Measurements from ENCODE around the gene KLHL17.

The KLHL17 gene

DNA sequence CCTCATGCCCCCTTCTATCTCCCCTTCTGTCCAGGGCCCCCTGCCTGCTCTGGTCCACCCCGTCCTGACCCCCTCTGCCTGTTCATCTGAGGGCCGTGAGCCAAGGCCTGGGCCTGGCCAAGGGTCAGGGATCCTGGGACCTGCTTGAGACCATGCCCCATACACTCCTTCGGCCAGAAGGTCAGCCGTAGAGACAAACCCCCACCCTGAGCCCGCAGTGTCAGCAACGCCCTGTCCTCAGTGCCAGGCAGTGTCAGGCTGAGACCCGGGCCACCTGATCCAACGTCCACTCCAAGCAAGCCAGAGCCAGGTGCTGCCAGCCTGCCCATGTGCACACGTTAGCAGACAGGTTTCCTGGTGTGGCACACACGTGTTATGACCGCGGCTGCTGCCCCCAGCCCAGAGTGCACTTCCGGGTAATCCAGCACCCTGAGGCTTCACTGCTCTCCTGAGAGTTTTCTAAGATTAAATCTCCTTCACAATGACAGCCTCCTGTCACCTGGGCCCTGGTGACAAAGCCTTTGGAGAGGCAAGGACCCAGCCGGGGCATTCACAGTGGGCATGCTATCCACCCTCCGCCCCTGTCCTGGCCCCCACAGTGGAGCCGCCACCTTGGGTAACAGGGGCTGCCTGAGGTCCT lies 46.8 kb upstream of the KLHL17 start:
- Histone ChIP-seq H3K9me3 (ENCODE audit: severe bottlenecking) (no peaks in the 10 kb centered on the region), H3K27me3 (ENCODE audit: insufficient read depth, poor library complexity, severe bottlenecking) (peaks cover 49% of the 10 kb centered on the region), H3K4me1 (ENCODE audit: insufficient read depth, poor library complexity, severe bottlenecking) (no peaks in the 10 kb centered on the region), H3K36me3 (ENCODE audit: low read depth) (no peaks in the 10 kb centered on the region), H3K27ac (ENCODE audit: poor library complexity, severe bottlenecking) (no peak overlapping the region), H3K4me3 (ENCODE audit: severe bottlenecking) (no peak overlapping the region)
- TF ChIP-seq, protein P1, sequence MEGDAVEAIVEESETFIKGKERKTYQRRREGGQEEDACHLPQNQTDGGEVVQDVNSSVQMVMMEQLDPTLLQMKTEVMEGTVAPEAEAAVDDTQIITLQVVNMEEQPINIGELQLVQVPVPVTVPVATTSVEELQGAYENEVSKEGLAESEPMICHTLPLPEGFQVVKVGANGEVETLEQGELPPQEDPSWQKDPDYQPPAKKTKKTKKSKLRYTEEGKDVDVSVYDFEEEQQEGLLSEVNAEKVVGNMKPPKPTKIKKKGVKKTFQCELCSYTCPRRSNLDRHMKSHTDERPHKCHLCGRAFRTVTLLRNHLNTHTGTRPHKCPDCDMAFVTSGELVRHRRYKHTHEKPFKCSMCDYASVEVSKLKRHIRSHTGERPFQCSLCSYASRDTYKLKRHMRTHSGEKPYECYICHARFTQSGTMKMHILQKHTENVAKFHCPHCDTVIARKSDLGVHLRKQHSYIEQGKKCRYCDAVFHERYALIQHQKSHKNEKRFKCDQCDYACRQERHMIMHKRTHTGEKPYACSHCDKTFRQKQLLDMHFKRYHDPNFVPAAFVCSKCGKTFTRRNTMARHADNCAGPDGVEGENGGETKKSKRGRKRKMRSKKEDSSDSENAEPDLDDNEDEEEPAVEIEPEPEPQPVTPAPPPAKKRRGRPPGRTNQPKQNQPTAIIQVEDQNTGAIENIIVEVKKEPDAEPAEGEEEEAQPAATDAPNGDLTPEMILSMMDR (IDR thresholded peaks at IDR 0.05; ENCODE audit: poor library complexity, severe bottlenecking) = no peak
- ATAC-seq (ENCODE audit: low read depth) = no peak
- peak; percentile 54 for DNase-seq (ENCODE audit: low spot score)

DNA sequence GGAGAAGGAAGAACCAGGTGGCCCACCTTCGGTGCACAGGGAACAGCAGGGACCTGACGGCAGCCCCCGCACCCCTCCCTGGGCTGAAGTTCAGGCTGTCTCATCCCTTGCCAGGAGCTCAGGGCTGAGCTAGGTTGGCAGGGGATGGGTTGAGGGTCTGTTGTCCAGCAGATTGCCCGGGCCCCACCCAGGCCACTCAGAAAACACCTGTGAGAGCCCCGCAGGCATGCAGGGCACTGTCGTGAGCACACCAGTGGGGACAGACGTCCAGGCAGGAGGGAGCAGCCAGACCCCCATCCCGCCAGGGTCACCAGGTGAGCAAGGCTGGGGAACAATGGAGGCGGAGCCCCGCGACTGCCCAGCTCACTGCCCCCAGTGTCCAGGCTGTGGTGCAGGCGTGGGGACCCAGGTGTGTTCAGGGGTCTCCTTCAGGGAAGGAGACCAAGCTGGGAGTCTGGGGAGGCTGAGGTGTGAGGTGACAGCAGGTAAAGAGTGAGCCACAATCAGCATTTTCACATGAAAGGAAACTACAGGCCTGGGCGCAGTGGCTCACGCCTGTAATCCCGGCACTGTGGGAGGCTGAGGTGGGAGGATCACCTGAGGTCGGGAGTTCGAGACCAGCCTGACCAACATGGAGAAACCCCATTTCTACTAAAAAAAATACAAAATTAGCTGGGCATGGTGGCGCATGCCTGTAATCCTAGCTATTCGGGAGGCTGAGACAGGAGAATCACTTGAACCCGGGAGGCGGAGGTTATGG lies 46.1 kb upstream of the KLHL17 start:
- no peaks in the 10 kb centered on the region for H3K4me1 ChIP-seq (ENCODE audit: insufficient read depth, poor library complexity, severe bottlenecking)

DNA sequence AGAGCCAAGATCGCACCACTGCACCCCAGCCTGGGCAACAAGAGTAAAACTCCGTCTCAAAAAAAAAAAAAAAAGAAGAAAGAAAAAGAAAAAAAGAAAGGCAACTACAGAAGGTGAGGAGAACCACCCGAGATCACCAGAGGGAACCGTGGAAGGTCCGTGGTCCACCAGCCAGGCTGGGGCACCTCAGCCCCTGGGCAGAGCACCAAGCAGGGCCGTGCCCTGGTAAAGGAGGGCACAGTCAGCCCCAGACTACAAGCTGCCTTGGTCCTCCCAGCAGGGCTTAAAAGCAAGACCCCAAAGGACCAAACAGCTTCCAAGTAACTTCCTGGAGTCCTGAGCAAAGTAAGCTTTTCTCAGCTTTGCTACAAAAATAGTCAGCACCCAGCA lies 45.5 kb upstream of the KLHL17 start:
- peaks cover 62% of the 10 kb centered on the region for H3K27me3 ChIP-seq (ENCODE audit: insufficient read depth, poor library complexity, severe bottlenecking)

More for the DNA sequence above, 46.1 kb upstream of the KLHL17 start:
- Histone ChIP-seq H3K9me3 (ENCODE audit: severe bottlenecking) (no peaks in the 10 kb centered on the region), H3K36me3 (ENCODE audit: low read depth) (no peaks in the 10 kb centered on the region), H3K27me3 (ENCODE audit: insufficient read depth, poor library complexity, severe bottlenecking) (peaks cover 56% of the 10 kb centered on the region), H3K27ac (ENCODE audit: poor library complexity, severe bottlenecking) (no peak overlapping the region), H3K4me3 (ENCODE audit: severe bottlenecking) (no peak overlapping the region)
- ATAC-seq (ENCODE audit: low read depth) = no peak
- TF ChIP-seq, protein P1 (IDR thresholded peaks at IDR 0.05; ENCODE audit: poor library complexity, severe bottlenecking) = no peak
- peak; percentile 38 for DNase-seq (ENCODE audit: low spot score)

DNA sequence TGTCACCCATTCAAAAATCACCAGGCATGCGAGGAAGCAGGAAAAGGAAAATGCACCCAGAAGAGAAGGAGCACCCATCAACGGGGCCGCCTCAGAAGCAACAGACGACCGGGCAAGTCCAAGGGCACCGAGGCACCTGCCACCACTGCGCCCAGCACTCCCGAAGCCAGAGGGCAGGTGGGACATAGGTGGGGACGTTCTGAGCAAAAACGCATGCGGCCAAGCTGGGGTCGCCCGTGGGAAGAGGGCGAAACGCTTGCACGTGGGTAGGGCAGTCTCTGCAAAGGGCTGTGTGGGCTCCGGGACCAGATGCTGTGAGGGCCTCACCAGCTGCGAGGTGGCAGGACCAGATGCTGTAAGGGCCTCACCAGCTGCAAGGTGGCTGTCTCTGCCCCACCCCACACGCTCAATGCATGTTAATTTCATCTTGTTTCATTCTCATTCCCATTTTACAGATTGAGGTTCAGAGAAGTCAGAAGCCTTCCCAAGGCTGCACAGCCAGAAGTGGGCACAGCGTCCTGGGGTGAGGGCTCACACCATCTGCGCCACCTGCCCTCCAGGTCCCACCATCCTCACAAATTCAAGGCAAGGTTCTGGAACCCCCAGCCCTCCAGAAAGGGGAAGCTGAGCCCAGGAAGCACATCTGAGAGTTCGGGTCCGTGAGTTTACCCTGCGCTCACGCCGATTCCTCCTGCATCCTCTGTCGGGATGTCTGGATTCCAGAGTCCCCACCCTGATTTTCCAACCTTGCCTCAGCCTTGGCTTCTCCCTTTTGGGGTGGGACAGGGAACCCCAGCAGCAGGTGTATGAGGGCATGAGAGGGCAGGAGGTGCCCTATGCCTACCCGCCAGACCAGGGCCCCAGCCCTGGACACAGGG lies 44.9 kb upstream of the KLHL17 start:
- H3K4me1 ChIP-seq (ENCODE audit: insufficient read depth, poor library complexity, severe bottlenecking) = no peaks in the 10 kb centered on the region
- H3K4me3 ChIP-seq (ENCODE audit: severe bottlenecking) = no peak overlapping the region
- H3K27me3 ChIP-seq (ENCODE audit: insufficient read depth, poor library complexity, severe bottlenecking) = peaks cover 68% of the 10 kb centered on the region
- DNase-seq (ENCODE audit: low spot score) = no peak
- ATAC-seq (ENCODE audit: low read depth) = no peak
- no peaks in the 10 kb centered on the region for H3K9me3 ChIP-seq (ENCODE audit: severe bottlenecking)
- no peak overlapping the region for H3K27ac ChIP-seq (ENCODE audit: poor library complexity, severe bottlenecking)
- H3K36me3 ChIP-seq (ENCODE audit: low read depth) = no peaks in the 10 kb centered on the region
- TF ChIP-seq, protein P1 (IDR thresholded peaks at IDR 0.05; ENCODE audit: poor library complexity, severe bottlenecking) = no peak

More for the DNA sequence above, 45.5 kb upstream of the KLHL17 start:
- DNase-seq (ENCODE audit: low spot score) = no peak
- TF ChIP-seq, protein P1 (IDR thresholded peaks at IDR 0.05; ENCODE audit: poor library complexity, severe bottlenecking) = no peak
- Histone ChIP-seq H3K4me3 (ENCODE audit: severe bottlenecking) (no peak overlapping the region), H3K4me1 (ENCODE audit: insufficient read depth, poor library complexity, severe bottlenecking) (no peaks in the 10 kb centered on the region), H3K9me3 (ENCODE audit: severe bottlenecking) (no peaks in the 10 kb centered on the region), H3K27ac (ENCODE audit: poor library complexity, severe bottlenecking) (no peak overlapping the region), H3K36me3 (ENCODE audit: low read depth) (no peaks in the 10 kb centered on the region)
- no peak for ATAC-seq (ENCODE audit: low read depth)

All from RWPE2 (cell line).